Keratinocyte (primary cell): ENCODE data around the gene CHSY1. TPM values are rescaled to one million over a fixed set of nuclear protein-coding genes. Genes with fewer than 3 reads are reported as not detected.

Experiments
- DNase-seq: peaks from one replicate; pipeline ENCODE4 v3.0.0-alpha.2; 2011; ENCODE audit warnings: low read depth, missing footprints, low spot score
- FAIRE-seq: peaks from 2 replicates; lab custom pipeline; 2011; peaks lifted over from hg19 to GRCh38; lab: Jason Lieb, UNC
- H2AFZ ChIP-seq: 2 replicates; pipeline ENCODE4 v1.6.0; 2012; ENCODE audit warnings: low read length, control low read depth, inconsistent platforms; ENCODE audit not compliant: control insufficient read depth
- H3K27ac ChIP-seq: 2 replicates; pipeline ENCODE4 v1.5.1; 2011; ENCODE audit warnings: low read length; ENCODE audit not compliant: control insufficient read depth, insufficient read depth
- H3K27me3 ChIP-seq: 3 replicates; pipeline ENCODE4 v1.6.0; 2011; ENCODE audit warnings: low read length; ENCODE audit not compliant: control insufficient read depth, insufficient read depth; ENCODE audit errors: extremely low read depth
- H3K36me3 ChIP-seq, 2 experiments: 2 replicates in 1 of 2; 3 replicates in 1 of 2; pipeline ENCODE4 v1.5.1; 2011; ENCODE audit warnings: low read length in 2 of 2, mild to moderate bottlenecking in 1 of 2; ENCODE audit not compliant: control insufficient read depth in 2 of 2, insufficient read depth in 2 of 2; ENCODE audit errors: extremely low read depth in 1 of 2
- H3K4me1 ChIP-seq: 3 replicates; pipeline ENCODE4 v1.5.1; 2011; ENCODE audit warnings: low read length; ENCODE audit not compliant: control insufficient read depth, insufficient read depth; ENCODE audit errors: extremely low read depth
- H3K4me2 ChIP-seq: 3 replicates; pipeline ENCODE4 v1.6.0; 2011; ENCODE audit warnings: low read depth, low read length; ENCODE audit not compliant: control insufficient read depth, insufficient read depth; ENCODE audit errors: extremely low read depth
- H3K4me3 ChIP-seq, 3 experiments: fragments of 200-600 bp in 1 of 3; sonication (generic) in 1 of 3; 2 replicates in 2 of 3; 3 replicates in 1 of 3; pipeline ENCODE4 v1.5.1; 2011 to 2016; ENCODE audit warnings: low read length in 3 of 3, mild to moderate bottlenecking in 3 of 3, control low read depth in 2 of 3, inconsistent platforms in 1 of 3, low read depth in 1 of 3, mixed read lengths in 1 of 3, mixed run types in 1 of 3, moderate library complexity in 1 of 3; ENCODE audit not compliant: control insufficient read depth in 2 of 3, insufficient read depth in 2 of 3; ENCODE audit errors: extremely low read depth in 1 of 3
- H3K79me2 ChIP-seq: 2 replicates; pipeline ENCODE4 v1.6.0; 2012; ENCODE audit warnings: low read length; ENCODE audit not compliant: control insufficient read depth, insufficient read depth
- H3K9ac ChIP-seq: 3 replicates; pipeline ENCODE4 v1.6.0; 2011; ENCODE audit warnings: low read length; ENCODE audit not compliant: control insufficient read depth, insufficient read depth; ENCODE audit errors: extremely low read depth
- H3K9me1 ChIP-seq: 3 replicates; pipeline ENCODE4 v1.6.0; 2011; ENCODE audit warnings: low read length; ENCODE audit not compliant: control insufficient read depth, insufficient read depth; ENCODE audit errors: extremely low read depth
- H3K9me3 ChIP-seq: 2 replicates; pipeline ENCODE4 v1.5.1; 2012; ENCODE audit warnings: low read depth, low read length; ENCODE audit not compliant: control insufficient read depth
- H4K20me1 ChIP-seq: 3 replicates; pipeline ENCODE4 v1.6.0; 2011; ENCODE audit warnings: low read length; ENCODE audit not compliant: control insufficient read depth, insufficient read depth; ENCODE audit errors: extremely low read depth
- CTCF ChIP-seq, 3 experiments: IDR thresholded peaks in 1 of 3; conservative IDR thresholded peaks in 1 of 3; optimal IDR thresholded peaks in 1 of 3; 2 replicates in 2 of 3; 3 replicates in 1 of 3; pipeline versions ENCODE3 to v1.5.1; 2011; ENCODE audit warnings: low read length in 3 of 3, mild to moderate bottlenecking in 3 of 3, moderate library complexity in 2 of 3, control low read depth in 1 of 3, inconsistent platforms in 1 of 3; ENCODE audit not compliant: insufficient read depth in 2 of 3; ENCODE audit errors: extremely low read depth in 1 of 3
- EZH2 ChIP-seq: IDR thresholded peaks from one replicate; pipeline ENCODE4 v1.6.1; 2012; ENCODE audit warnings: inconsistent platforms, mild to moderate bottlenecking, low read length, moderate library complexity
- dilution Hi-C: fragments of 300-500 bp; cut with MboI; formaldehyde crosslinking; loops from one replicate; pipeline ENCODE4 v1.7.0; 2020; ENCODE audit warnings: low sequenced_read_pairs; ENCODE audit not compliant: extremely low pct_ligation_motif_present
- polyA plus RNA-seq, 5 experiments: library from polyadenylated mRNA; depleted of rRNA in 3 of 5; stranded (reverse) in 3 of 5; stranded (forward) in 1 of 5; unstranded in 1 of 5; fragments of >200 nt; gene quantifications; 1 replicate in 1 of 5; 2 replicates in 3 of 5; 3 replicates in 1 of 5; pipeline versions ENCODE4 v1.2.1 to v1.2.3, GENCODE V29; 2011 to 2012; ENCODE audit warnings: missing spikeins in 2 of 5, low read depth in 1 of 5, low replicate concordance in 1 of 5

The CHSY1 gene
- polyA plus RNA-seq, 1 donor (not counting 4 experiments of a cell fraction or from before 2014, with no cell fraction given), result 27.0 TPM

- DNase-seq (no peak), FAIRE-seq (no peak)
- Histone ChIP-seq H3K79me2 (no peaks in the 10 kb centered on the region), H3K27ac (no peak overlapping the region), H4K20me1 (no peaks in the 10 kb centered on the region), H3K9me3 (no peaks in the 10 kb centered on the region), H3K4me2 (no peak overlapping the region), H3K27me3 (peaks cover 4% of the 10 kb centered on the region), H2AFZ (no peak overlapping the region), H3K4me1 (no peaks in the 10 kb centered on the region), H3K9me1 (no peaks in the 10 kb centered on the region), H3K4me3 (no peak overlapping the region), H3K36me3 (no peaks in the 10 kb centered on the region), H3K9ac (no peak overlapping the region)
- dilution Hi-C loops, result no loop called here
- TF ChIP-seq CTCF (optimal IDR thresholded peaks at IDR 0.05 in 1 of 3, IDR thresholded peaks at IDR 0.05 in 1 of 3, conservative IDR thresholded peaks at IDR 0.05 in 1 of 3; ENCODE audit: extremely low read depth in 1 of 3, insufficient read depth in 2 of 3, low read length in 3 of 3) (no peak), EZH2 (no peak)
Measured at GRCh38 chr15:101150723-101151040, 101.2 kb downstream of the CHSY1 start.

GRCh38 chr15:101149864-101150722 lies 101.8 kb downstream of the CHSY1 start:
- no peak for FAIRE-seq
- no peak for DNase-seq
- dilution Hi-C loops, result no loop called here
- H3K4me2 ChIP-seq, result no peak overlapping the region
- no peaks in the 10 kb centered on the region for H3K36me3 ChIP-seq
- H4K20me1 ChIP-seq, result no peaks in the 10 kb centered on the region
- TF ChIP-seq CTCF (optimal IDR thresholded peaks at IDR 0.05 in 1 of 3, IDR thresholded peaks at IDR 0.05 in 1 of 3, conservative IDR thresholded peaks at IDR 0.05 in 1 of 3; ENCODE audit: extremely low read depth in 1 of 3, insufficient read depth in 2 of 3, low read length in 3 of 3), result no peak
- TF ChIP-seq EZH2, result no peak
- H2AFZ ChIP-seq, result no peak overlapping the region
- no peaks in the 10 kb centered on the region for H3K9me1 ChIP-seq
- no peak overlapping the region for H3K27ac ChIP-seq
- no peak overlapping the region for H3K9ac ChIP-seq
- H3K9me3 ChIP-seq, result no peaks in the 10 kb centered on the region
- no peaks in the 10 kb centered on the region for H3K4me1 ChIP-seq
- no peak overlapping the region for H3K4me3 ChIP-seq
- H3K27me3 ChIP-seq, result peaks cover 4% of the 10 kb centered on the region
- H3K79me2 ChIP-seq, result no peaks in the 10 kb centered on the region
